HFF-Myc (cell line): ENCODE measurements around the gene LLGL1.

ENCODE experiments used
- DNase-seq: peaks from one replicate; pipeline ENCODE4 v3.0.0-alpha.2; 2011; ENCODE audit warnings: low read depth; ENCODE audit errors: extremely low read depth
- H3K4me3 ChIP-seq: replicated peaks from 2 replicates; pipeline ENCODE4 v1.5.1; 2011; ENCODE audit warnings: low read depth, mild to moderate bottlenecking, control low read depth, low read length
- CTCF ChIP-seq: IDR thresholded peaks from 2 replicates; pipeline ENCODE4 v1.5.1; 2012; ENCODE audit warnings: mild to moderate bottlenecking, low read depth, low read length, control low read depth; ENCODE audit errors: missing control alignments

Gene LLGL1

GRCh38 chr17:18241229-18241871 is 15.9 kb downstream of the LLGL1 start:
- TF ChIP-seq CTCF, result no peak
- no peak for DNase-seq
- H3K4me3 ChIP-seq, result no peak overlapping the region

- DNase-seq, result no peak
- TF ChIP-seq CTCF, result no peak
- no peak overlapping the region for H3K4me3 ChIP-seq
Measured at GRCh38 chr17:18245038-18245776, 19.8 kb downstream of the LLGL1 start.

- DNase-seq, result no peak
- TF ChIP-seq CTCF, result no peak
- no peak overlapping the region for H3K4me3 ChIP-seq
Measured at GRCh38 chr17:18246109-18246725, 20.8 kb downstream of the LLGL1 start.

- H3K4me3 ChIP-seq, result no peak overlapping the region
Measured at GRCh38 chr17:18246880-18247612, 21.6 kb downstream of the LLGL1 start.

GRCh38 chr17:18247613-18248001 is 22.2 kb downstream of the LLGL1 start:
- H3K4me3 ChIP-seq, result no peak overlapping the region
- DNase-seq, result no peak
- TF ChIP-seq CTCF, result no peak

More at GRCh38 chr17:18246880-18247612, 21.6 kb downstream of the LLGL1 start:
- no peak for TF ChIP-seq CTCF
- DNase-seq, result no peak

- peak; percentile 70 for TF ChIP-seq CTCF
- peak; percentile 42 for DNase-seq
- no peak overlapping the region for H3K4me3 ChIP-seq
Measured at GRCh38 chr17:18248300-18248731, 22.9 kb downstream of the LLGL1 start.
